Skeletal muscle cell (primary cell): ENCODE results near the gene RNF186.
"Not testable (repeated sequence)": the region's sequence is repeated elsewhere in the genome, so short reads cannot be mapped to it uniquely, and the experiment has no call there.

Experiments used
- DNase-seq: peaks from one replicate; pipeline ENCODE4 v3.0.0-alpha.2; 2010; ENCODE audit warnings: low read depth
- H3K4me3 ChIP-seq: 2 replicates; pipeline ENCODE4 v1.5.1; 2011; ENCODE audit warnings: low read depth, mild to moderate bottlenecking, control low read depth, low read length, moderate library complexity

RNF186 gene

GRCh38 chr1:19831441-19831840 is 16.4 kb upstream of the RNF186 start:
- no peak for DNase-seq
- H3K4me3 ChIP-seq = no peak overlapping the region

GRCh38 chr1:19828546-19828945 is 13.5 kb upstream of the RNF186 start:
- H3K4me3 ChIP-seq = no peak overlapping the region
- DNase-seq = no peak

GRCh38 chr1:19825298-19825697 is 10.2 kb upstream of the RNF186 start:
- DNase-seq = no peak

GRCh38 chr1:19824541-19824940 is 9.5 kb upstream of the RNF186 start:
- no peak overlapping the region for H3K4me3 ChIP-seq
- no peak for DNase-seq

More at GRCh38 chr1:19825298-19825697, 10.2 kb upstream of the RNF186 start:
- no peak overlapping the region for H3K4me3 ChIP-seq

- no peak overlapping the region for H3K4me3 ChIP-seq
- DNase-seq = no peak
Observed at GRCh38 chr1:19824036-19824435, 9.0 kb upstream of the RNF186 start.

- DNase-seq = no peak
- no peak overlapping the region for H3K4me3 ChIP-seq
Observed at GRCh38 chr1:19819701-19820100, 4.6 kb upstream of the RNF186 start.

GRCh38 chr1:19818324-19818723 is 3.2 kb upstream of the RNF186 start:
- no peak overlapping the region for H3K4me3 ChIP-seq
- no peak for DNase-seq

GRCh38 chr1:19817160-19817559 is 2.1 kb upstream of the RNF186 start:
- H3K4me3 ChIP-seq = no peak overlapping the region
- DNase-seq = no peak

- not testable (repeated sequence) for H3K4me3 ChIP-seq, DNase-seq
Observed at GRCh38 chr1:19816737-19817086, 1.6 kb upstream of the RNF186 start.

GRCh38 chr1:19815801-19816736 is 986 bp upstream of the RNF186 start:
- no peak overlapping the region for H3K4me3 ChIP-seq
- DNase-seq = no peak

GRCh38 chr1:19814244-19814661 is 830 bp downstream of the RNF186 start:
- DNase-seq = no peak
- no peak overlapping the region for H3K4me3 ChIP-seq

- no peak overlapping the region for H3K4me3 ChIP-seq
- DNase-seq = no peak
Observed at GRCh38 chr1:19813643-19813960, 1.5 kb downstream of the RNF186 start.

- no peak for DNase-seq
- H3K4me3 ChIP-seq = no peak overlapping the region
Observed at GRCh38 chr1:19812875-19813642, 2.0 kb downstream of the RNF186 start.

GRCh38 chr1:19811206-19811851 is 3.8 kb downstream of the RNF186 start:
- DNase-seq = no peak
- H3K4me3 ChIP-seq = no peak overlapping the region

GRCh38 chr1:19809044-19809750 is 5.9 kb downstream of the RNF186 start:
- H3K4me3 ChIP-seq = no peak overlapping the region
- DNase-seq = no peak

GRCh38 chr1:19808351-19808750 is 6.7 kb downstream of the RNF186 start:
- DNase-seq = no peak
- no peak overlapping the region for H3K4me3 ChIP-seq

GRCh38 chr1:19804831-19805251 is 10.2 kb downstream of the RNF186 start:
- no peak for DNase-seq
- no peak overlapping the region for H3K4me3 ChIP-seq

GRCh38 chr1:19802269-19802668 is 12.8 kb downstream of the RNF186 start:
- no peak overlapping the region for H3K4me3 ChIP-seq
- DNase-seq = no peak

- H3K4me3 ChIP-seq = peak overlapping the region; percentile 57
- DNase-seq = peak; percentile 35
Observed at GRCh38 chr1:19800076-19800804, 14.8 kb downstream of the RNF186 start.
